Measurements from ENCODE around the gene SUN2. TPM values are rescaled to one million over a fixed set of nuclear protein-coding genes. Genes with fewer than 3 reads are reported as not detected.

The SUN2 gene
- polyA plus RNA-seq, 3 donors, result 95.8 to 159 (median 97.8) TPM

- H3K4me1 Mint-ChIP-seq, result peaks cover 32% of the 10 kb centered on the region
- Histone ChIP-seq H3K9ac (ENCODE audit: insufficient read depth, low read length, poor library complexity, severe bottlenecking) (no peak overlapping the region), H2AFZ (ENCODE audit: insufficient read depth, low read depth, low read length, poor library complexity, severe bottlenecking) (no peak overlapping the region), H3K27me3 (ENCODE audit: control insufficient read depth in 2 of 2, insufficient read depth in 2 of 2, low read length in 2 of 2) (no peaks in the 10 kb centered on the region), H3K9me3 (replicated peaks in 1 of 2; ENCODE audit: control insufficient read depth in 1 of 2, insufficient read depth in 1 of 2, low read length in 2 of 2) (no peaks in the 10 kb centered on the region), H3K36me3 (replicated peaks in 1 of 2; ENCODE audit: control insufficient read depth in 1 of 2, insufficient read depth in 2 of 2, low read length in 2 of 2) (peaks cover 41 to 75% of the 10 kb centered on the region in 2 donors), H3K27ac (ENCODE audit: low read depth in 1 of 2, low read length in 2 of 2) (no peak overlapping the region), H3K4me2 (replicated peaks; ENCODE audit: extremely low read depth, low read length, poor library complexity, severe bottlenecking) (no peak overlapping the region), H4K20me1 (ENCODE audit: insufficient read depth, low read length) (peaks cover 85% of the 10 kb centered on the region), H3K4me1 (ENCODE audit: control insufficient read depth in 1 of 2, insufficient read depth in 2 of 2, low read length in 2 of 2) (peaks cover 0 to 10% of the 10 kb centered on the region in 2 donors), H3K79me2 (ENCODE audit: insufficient read depth, low read length) (peaks cover 55% of the 10 kb centered on the region), H3K4me3 (replicated peaks in 1 of 3; ENCODE audit: low read depth in 2 of 3, low read length in 3 of 3) (no peak overlapping the region)
- 100% methylated on average over 2 of the region's 10 CpGs for WGBS (ENCODE audit: insufficient coverage)
- no peak overlapping the region for H3K4me3 Mint-ChIP-seq
- H3K9me3 Mint-ChIP-seq, result no peaks in the 10 kb centered on the region
- intact Hi-C loops (cut with micrococcal nuclease), result no loop called here
- no peak for DNase-seq
- peak overlapping the region in 1 of 7 donors; percentile 33 for H3K27ac Mint-ChIP-seq
- no peaks in the 10 kb centered on the region for H3K27me3 Mint-ChIP-seq (ENCODE audit: low read depth in 3 of 3)
- TF ChIP-seq, protein P1, sequence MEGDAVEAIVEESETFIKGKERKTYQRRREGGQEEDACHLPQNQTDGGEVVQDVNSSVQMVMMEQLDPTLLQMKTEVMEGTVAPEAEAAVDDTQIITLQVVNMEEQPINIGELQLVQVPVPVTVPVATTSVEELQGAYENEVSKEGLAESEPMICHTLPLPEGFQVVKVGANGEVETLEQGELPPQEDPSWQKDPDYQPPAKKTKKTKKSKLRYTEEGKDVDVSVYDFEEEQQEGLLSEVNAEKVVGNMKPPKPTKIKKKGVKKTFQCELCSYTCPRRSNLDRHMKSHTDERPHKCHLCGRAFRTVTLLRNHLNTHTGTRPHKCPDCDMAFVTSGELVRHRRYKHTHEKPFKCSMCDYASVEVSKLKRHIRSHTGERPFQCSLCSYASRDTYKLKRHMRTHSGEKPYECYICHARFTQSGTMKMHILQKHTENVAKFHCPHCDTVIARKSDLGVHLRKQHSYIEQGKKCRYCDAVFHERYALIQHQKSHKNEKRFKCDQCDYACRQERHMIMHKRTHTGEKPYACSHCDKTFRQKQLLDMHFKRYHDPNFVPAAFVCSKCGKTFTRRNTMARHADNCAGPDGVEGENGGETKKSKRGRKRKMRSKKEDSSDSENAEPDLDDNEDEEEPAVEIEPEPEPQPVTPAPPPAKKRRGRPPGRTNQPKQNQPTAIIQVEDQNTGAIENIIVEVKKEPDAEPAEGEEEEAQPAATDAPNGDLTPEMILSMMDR (IDR thresholded peaks at IDR 0.05), result no peak
- H3K36me3 Mint-ChIP-seq, result peaks cover 57 to 88% of the 10 kb centered on the region in 2 donors
These were observed 39.5 kb downstream of the SUN2 start for GRCh38 chr22:38716271-38716670.

- Histone ChIP-seq H3K9ac (ENCODE audit: insufficient read depth, low read length, poor library complexity, severe bottlenecking) (no peak overlapping the region), H3K79me2 (ENCODE audit: insufficient read depth, low read length) (peaks cover 59% of the 10 kb centered on the region), H3K4me1 (ENCODE audit: control insufficient read depth in 1 of 2, insufficient read depth in 2 of 2, low read length in 2 of 2) (peaks cover 0 to 10% of the 10 kb centered on the region in 2 donors), H3K27me3 (ENCODE audit: control insufficient read depth in 2 of 2, insufficient read depth in 2 of 2, low read length in 2 of 2) (no peaks in the 10 kb centered on the region), H3K4me2 (replicated peaks; ENCODE audit: extremely low read depth, low read length, poor library complexity, severe bottlenecking) (no peak overlapping the region), H3K36me3 (replicated peaks in 1 of 2; ENCODE audit: control insufficient read depth in 1 of 2, insufficient read depth in 2 of 2, low read length in 2 of 2) (peaks cover 39 to 75% of the 10 kb centered on the region in 2 donors), H3K27ac (ENCODE audit: low read depth in 1 of 2, low read length in 2 of 2) (no peak overlapping the region), H3K9me3 (replicated peaks in 1 of 2; ENCODE audit: control insufficient read depth in 1 of 2, insufficient read depth in 1 of 2, low read length in 2 of 2) (no peaks in the 10 kb centered on the region), H4K20me1 (ENCODE audit: insufficient read depth, low read length) (peaks cover 86% of the 10 kb centered on the region), H3K4me3 (replicated peaks in 1 of 3; ENCODE audit: low read depth in 2 of 3, low read length in 3 of 3) (no peak overlapping the region), H2AFZ (ENCODE audit: insufficient read depth, low read depth, low read length, poor library complexity, severe bottlenecking) (no peak overlapping the region)
- peak overlapping the region in 1 of 7 donors; percentile 22 for H3K27ac Mint-ChIP-seq
- H3K4me1 Mint-ChIP-seq, result peaks cover 32% of the 10 kb centered on the region
- intact Hi-C loops (cut with micrococcal nuclease), result no loop called here
- TF ChIP-seq, protein P1 (IDR thresholded peaks at IDR 0.05), result no peak
- H3K4me3 Mint-ChIP-seq, result no peak overlapping the region
- no peak for DNase-seq
- no peaks in the 10 kb centered on the region for H3K9me3 Mint-ChIP-seq
- no peaks in the 10 kb centered on the region for H3K27me3 Mint-ChIP-seq (ENCODE audit: low read depth in 3 of 3)
- H3K36me3 Mint-ChIP-seq, result peaks cover 59 to 87% of the 10 kb centered on the region in 2 donors
- 96% methylated on average over 13 of the region's 15 CpGs for WGBS (ENCODE audit: insufficient coverage)
These were observed 39.9 kb downstream of the SUN2 start for GRCh38 chr22:38715852-38716251.
